HepG2 (cell line): ENCODE data around the gene MPV17L. TPM values are rescaled to one million over a fixed set of nuclear protein-coding genes. Genes with fewer than 3 reads are reported as not detected.

Experiments
- ATF3 ChIP-seq: sonication (generic); formaldehyde crosslinking; IDR thresholded peaks from 2 replicates; pipeline ENCODE4 v1.4.0; 2020; ENCODE audit warnings: missing genetic modification reagents
- ATF7 ChIP-seq, 2 experiments: fragments of 450-650 bp in 1 of 2; sonication (generic) in 1 of 2; formaldehyde crosslinking in 1 of 2; IDR thresholded peaks; 2 replicates each; pipeline versions ENCODE4 v1.4.0 to v1.6.1; 2016 to 2020; ENCODE audit warnings: antibody characterized with exemption in 1 of 2, mild to moderate bottlenecking in 1 of 2, missing genetic modification reagents in 1 of 2
- EP300 ChIP-seq, 3 experiments: sonication (generic) in 1 of 3; formaldehyde crosslinking in 1 of 3; IDR thresholded peaks; 2 replicates each; pipeline versions ENCODE4 v1.5.1 to v1.6.1; 2011 to 2020; ENCODE audit warnings: low read depth in 2 of 3, low read length in 2 of 3, borderline replicate concordance in 1 of 3, improper control_type of control experiment in 1 of 3, mild to moderate bottlenecking in 1 of 3, missing genetic modification reagents in 1 of 3, moderate library complexity in 1 of 3
- GATAD2A ChIP-seq: IDR thresholded peaks from 2 replicates; pipeline ENCODE4 v1.6.1; 2016
- GLMP ChIP-seq: sonication (generic); formaldehyde crosslinking; IDR thresholded peaks from 2 replicates; pipeline ENCODE4 v1.9.0; 2021; ENCODE audit warnings: missing genetic modification reagents, mild to moderate bottlenecking, borderline replicate concordance
- MTF2 ChIP-seq: sonication (generic); formaldehyde crosslinking; IDR thresholded peaks from 2 replicates; pipeline ENCODE4 v1.5.0; 2020; ENCODE audit warnings: missing genetic modification reagents, borderline replicate concordance
- NFATC3 ChIP-seq: sonication (generic); formaldehyde crosslinking; IDR thresholded peaks from 2 replicates; pipeline ENCODE4 v1.5.1; 2020; ENCODE audit warnings: mild to moderate bottlenecking, missing genetic modification reagents
- NFRKB ChIP-seq: fragments of 450-650 bp; IDR thresholded peaks from 2 replicates; pipeline ENCODE4 v1.6.1; 2017
- PAWR ChIP-seq: sonication (generic); formaldehyde crosslinking; IDR thresholded peaks from 2 replicates; pipeline ENCODE4 v1.4.0; 2020; ENCODE audit warnings: missing genetic modification reagents, mild to moderate bottlenecking, borderline replicate concordance
- RNF219 ChIP-seq: sonication (generic); formaldehyde crosslinking; IDR thresholded peaks from 2 replicates; pipeline ENCODE4 v1.5.0; 2020; ENCODE audit warnings: mild to moderate bottlenecking, missing genetic modification reagents
- RXRA ChIP-seq: sonication (generic); formaldehyde crosslinking; IDR thresholded peaks from 2 replicates; pipeline ENCODE4 v1.5.1; 2020; ENCODE audit warnings: missing genetic modification reagents
- TAF1 ChIP-seq: sonication (generic); formaldehyde crosslinking; IDR thresholded peaks from 2 replicates; pipeline ENCODE4 v1.4.0; 2020; ENCODE audit warnings: missing genetic modification reagents
- ZNF292 ChIP-seq: sonication (generic); formaldehyde crosslinking; IDR thresholded peaks from 2 replicates; pipeline ENCODE4 v1.8.1; 2022; ENCODE audit warnings: mild to moderate bottlenecking, low read depth, missing genetic modification reagents, borderline replicate concordance
- ZNF326 ChIP-seq: sonication (generic); formaldehyde crosslinking; IDR thresholded peaks from 2 replicates; pipeline ENCODE4 v1.4.0; 2020; ENCODE audit warnings: missing genetic modification reagents, borderline replicate concordance
- ZNF33A ChIP-seq: sonication (generic); formaldehyde crosslinking; IDR thresholded peaks from 2 replicates; pipeline ENCODE4 v1.5.1; 2020; ENCODE audit warnings: missing genetic modification reagents, mild to moderate bottlenecking, moderate library complexity, borderline replicate concordance
- ZNF891 ChIP-seq: sonication (generic); formaldehyde crosslinking; IDR thresholded peaks from 2 replicates; pipeline ENCODE4 v1.5.0; 2020; ENCODE audit warnings: mild to moderate bottlenecking, missing genetic modification reagents
- ZZZ3 ChIP-seq: sonication (generic); formaldehyde crosslinking; IDR thresholded peaks from 2 replicates; pipeline ENCODE4 v1.4.0; 2020; ENCODE audit warnings: missing genetic modification reagents, mild to moderate bottlenecking, borderline replicate concordance
- polyA plus RNA-seq, 8 experiments: library from polyadenylated mRNA; depleted of rRNA in 3 of 8; stranded (reverse) in 7 of 8; unstranded in 1 of 8; fragments of >200 nt; fragmentation: Illumina TruSeq in 4 of 8; extraction: Trizol in 4 of 8; gene quantifications; 2 replicates each; pipeline versions ENCODE4 v1.2.1 to v1.2.3, GENCODE V29; 2011 to 2016; ENCODE audit warnings: low read depth in 4 of 8, missing spikeins in 1 of 8, mixed read lengths in 1 of 8; ENCODE audit not compliant: insufficient read depth in 1 of 8
- total RNA-seq, 5 experiments: library from RNA; depleted of rRNA; stranded (reverse); fragments of >200 nt; fragmentation: Illumina TruSeq; extraction: Trizol; gene quantifications; 2 replicates each; pipeline ENCODE4 v1.2.3, GENCODE V29; 2016; ENCODE audit warnings: low read depth in 1 of 5
- TF ChIP-seq, protein P1 (sequence below): sonication (generic); formaldehyde crosslinking; IDR thresholded peaks from 2 replicates; pipeline ENCODE4 v1.4.0; 2020; ENCODE audit warnings: mild to moderate bottlenecking, low read depth, missing genetic modification reagents
- TF ChIP-seq, protein P2 (sequence below): IDR thresholded peaks from 2 replicates; pipeline ENCODE4 v1.6.1; 2016; ENCODE audit warnings: missing biosample characterization, missing genetic modification reagents, low read depth

The MPV17L gene
- total and polyA plus RNA-seq, 2 of the 13 experiments (the other 11 are each of a cell fraction or from before 2014, with no cell fraction given), result 34.7 to 63.8 TPM

DNA sequence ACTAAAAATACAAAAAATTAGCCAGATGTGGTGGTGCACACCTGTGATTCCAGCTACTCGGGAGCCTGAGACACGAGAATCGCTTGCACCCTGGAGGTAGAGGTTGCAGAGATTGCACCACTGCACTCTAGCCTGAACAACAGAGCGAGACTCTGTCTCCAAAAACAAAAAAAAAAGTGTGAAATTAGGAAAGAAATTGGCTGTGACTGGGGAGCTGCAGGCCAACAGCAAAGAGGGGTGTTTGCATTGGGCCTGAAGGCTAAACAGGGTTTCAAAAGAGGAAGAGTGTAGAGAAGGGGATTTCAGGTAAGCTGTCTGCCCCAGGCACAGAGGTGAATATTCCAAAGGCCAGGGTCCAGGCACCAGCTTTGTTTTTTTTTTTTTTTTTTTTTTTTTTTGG lies 48.2 kb downstream of the MPV17L start (continued):
- TF ChIP-seq RNF219 (CRISPR knock-in tag), result no peak
- TF ChIP-seq NFATC3 (CRISPR knock-in tag), result no peak
- TF ChIP-seq TAF1 (CRISPR knock-in tag), result no peak
- TF ChIP-seq, protein P1, sequence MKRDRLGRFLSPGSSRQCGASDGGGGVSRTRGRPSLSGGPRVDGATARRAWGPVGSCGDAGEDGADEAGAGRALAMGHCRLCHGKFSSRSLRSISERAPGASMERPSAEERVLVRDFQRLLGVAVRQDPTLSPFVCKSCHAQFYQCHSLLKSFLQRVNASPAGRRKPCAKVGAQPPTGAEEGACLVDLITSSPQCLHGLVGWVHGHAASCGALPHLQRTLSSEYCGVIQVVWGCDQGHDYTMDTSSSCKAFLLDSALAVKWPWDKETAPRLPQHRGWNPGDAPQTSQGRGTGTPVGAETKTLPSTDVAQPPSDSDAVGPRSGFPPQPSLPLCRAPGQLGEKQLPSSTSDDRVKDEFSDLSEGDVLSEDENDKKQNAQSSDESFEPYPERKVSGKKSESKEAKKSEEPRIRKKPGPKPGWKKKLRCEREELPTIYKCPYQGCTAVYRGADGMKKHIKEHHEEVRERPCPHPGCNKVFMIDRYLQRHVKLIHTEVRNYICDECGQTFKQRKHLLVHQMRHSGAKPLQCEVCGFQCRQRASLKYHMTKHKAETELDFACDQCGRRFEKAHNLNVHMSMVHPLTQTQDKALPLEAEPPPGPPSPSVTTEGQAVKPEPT (CRISPR knock-in tag), result no peak
- no peak for TF ChIP-seq MTF2 (CRISPR knock-in tag)
- TF ChIP-seq ZNF33A (CRISPR knock-in tag), result no peak
- TF ChIP-seq ZNF891 (CRISPR knock-in tag), result no peak
- no peak for TF ChIP-seq ATF3
- TF ChIP-seq, protein P2, sequence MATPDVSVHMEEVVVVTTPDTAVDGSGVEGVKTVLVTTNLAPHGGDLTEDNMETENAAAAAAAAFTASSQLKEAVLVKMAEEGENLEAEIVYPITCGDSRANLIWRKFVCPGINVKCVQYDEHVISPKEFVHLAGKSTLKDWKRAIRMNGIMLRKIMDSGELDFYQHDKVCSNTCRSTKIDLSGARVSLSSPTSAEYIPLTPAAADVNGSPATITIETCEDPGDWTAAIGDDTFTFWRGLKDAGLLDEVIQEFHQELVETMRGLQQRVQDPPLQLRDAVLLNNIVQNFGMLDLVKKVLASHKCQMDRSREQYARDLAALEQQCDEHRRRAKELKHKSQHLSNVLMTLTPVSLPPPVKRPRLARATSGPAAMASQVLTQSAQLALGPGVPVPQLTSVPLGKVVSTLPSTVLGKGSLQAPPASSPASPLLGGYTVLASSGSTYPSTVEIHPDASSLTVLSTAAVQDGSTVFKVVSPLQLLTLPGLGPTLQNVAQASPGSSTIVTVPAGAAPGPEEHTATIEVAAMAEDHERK (CRISPR knock-in tag), result no peak
- peak; percentile 46 for TF ChIP-seq ZNF292 (CRISPR knock-in tag)
- TF ChIP-seq RXRA, result peak; percentile 53; the same call in 1 of the 2 replicates
- TF ChIP-seq GATAD2A, result no peak
- no peak for TF ChIP-seq ZNF326 (CRISPR knock-in tag)
- TF ChIP-seq NFRKB, result no peak
- no peak for TF ChIP-seq ZZZ3
- peak in 1 of 2 experiments; percentile 32; a peak in 1 of 4 replicates for TF ChIP-seq EP300 (IDR thresholded peaks at IDR 0.05; ENCODE audit: low read depth in 2 of 2, low read length in 2 of 2)
- TF ChIP-seq EP300 (CRISPR knock-in tag; IDR thresholded peaks at IDR 0.05; ENCODE audit: borderline replicate concordance), result no peak
- no peak for TF ChIP-seq ATF7 (IDR thresholded peaks at IDR 0.05)
- TF ChIP-seq ATF7 (CRISPR knock-in tag; IDR thresholded peaks at IDR 0.05), result no peak
- no peak for TF ChIP-seq PAWR
- no peak for TF ChIP-seq GLMP (CRISPR knock-in tag)
